ENCODE measurements around the gene BNC2.

The BNC2 gene

GRCh38 chr9:16869131-16869881, 1.2 kb downstream of the BNC2 start:
- no peak for DNase-seq

GRCh38 chr9:16868701-16869100, 1.8 kb downstream of the BNC2 start:
- no peak for DNase-seq

GRCh38 chr9:16867576-16868311, 2.7 kb downstream of the BNC2 start:
- no peak for DNase-seq

GRCh38 chr9:16866587-16866986, 3.9 kb downstream of the BNC2 start:
- DNase-seq, result no peak

- DNase-seq, result no peak
Observed at GRCh38 chr9:16864649-16865434, 5.6 kb downstream of the BNC2 start.

GRCh38 chr9:16848179-16848578, 22.3 kb downstream of the BNC2 start:
- DNase-seq, result no peak

- DNase-seq, result no peak
Observed at GRCh38 chr9:16846986-16847385, 23.5 kb downstream of the BNC2 start.

- DNase-seq, result no peak
Observed at GRCh38 chr9:16846367-16846766, 24.1 kb downstream of the BNC2 start.

GRCh38 chr9:16834817-16835216, 35.7 kb downstream of the BNC2 start:
- DNase-seq, result no peak

GRCh38 chr9:16833296-16833835, 37.1 kb downstream of the BNC2 start:
- DNase-seq, result no peak

- DNase-seq, result no peak
Observed at GRCh38 chr9:16832101-16832500, 38.4 kb downstream of the BNC2 start.

GRCh38 chr9:16830806-16831205, 39.7 kb downstream of the BNC2 start:
- DNase-seq, result no peak

GRCh38 chr9:16828340-16829281, 41.9 kb downstream of the BNC2 start:
- no peak for DNase-seq

GRCh38 chr9:16825971-16826625, 44.4 kb downstream of the BNC2 start:
- DNase-seq, result no peak

GRCh38 chr9:16825331-16825725, 45.1 kb downstream of the BNC2 start:
- DNase-seq, result no peak

- no peak for DNase-seq
Observed at GRCh38 chr9:16824545-16825330, 45.7 kb downstream of the BNC2 start.

- no peak for DNase-seq
Observed at GRCh38 chr9:16823906-16824305, 46.6 kb downstream of the BNC2 start.

GRCh38 chr9:16821344-16821743, 49.1 kb downstream of the BNC2 start:
- DNase-seq, result no peak

GRCh38 chr9:16817514-16817913, 53.0 kb downstream of the BNC2 start:
- no peak for DNase-seq

GRCh38 chr9:16817002-16817401, 53.5 kb downstream of the BNC2 start:
- DNase-seq, result no peak

GRCh38 chr9:16816011-16816410, 54.5 kb downstream of the BNC2 start:
- DNase-seq, result no peak
